Measurements from ENCODE around the gene CYSLTR2.

CYSLTR2 gene

GRCh38 chr13:48708764-48709163, 55.0 kb downstream of the CYSLTR2 start:
- no peak for DNase-seq

DNA sequence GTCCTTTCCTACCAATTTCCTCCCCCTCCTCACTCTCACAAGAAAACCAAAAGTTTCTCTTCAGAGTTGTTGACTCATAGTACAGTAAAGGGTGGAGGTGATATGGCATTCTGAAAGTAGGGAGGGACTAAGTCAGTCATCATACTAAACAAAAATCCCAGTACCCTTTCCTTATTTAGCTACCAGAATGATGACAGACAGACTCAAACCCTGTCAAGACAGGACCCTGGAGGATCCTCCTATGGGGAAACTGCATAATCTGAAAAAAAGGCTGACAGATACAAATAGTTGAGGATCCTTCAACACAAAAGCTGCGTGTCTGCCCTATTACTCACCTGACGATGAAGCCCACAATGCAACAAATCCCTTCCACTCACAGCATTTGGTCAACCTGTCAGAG, 55.5 kb downstream of the CYSLTR2 start:
- DNase-seq = peak; percentile 39

DNA sequence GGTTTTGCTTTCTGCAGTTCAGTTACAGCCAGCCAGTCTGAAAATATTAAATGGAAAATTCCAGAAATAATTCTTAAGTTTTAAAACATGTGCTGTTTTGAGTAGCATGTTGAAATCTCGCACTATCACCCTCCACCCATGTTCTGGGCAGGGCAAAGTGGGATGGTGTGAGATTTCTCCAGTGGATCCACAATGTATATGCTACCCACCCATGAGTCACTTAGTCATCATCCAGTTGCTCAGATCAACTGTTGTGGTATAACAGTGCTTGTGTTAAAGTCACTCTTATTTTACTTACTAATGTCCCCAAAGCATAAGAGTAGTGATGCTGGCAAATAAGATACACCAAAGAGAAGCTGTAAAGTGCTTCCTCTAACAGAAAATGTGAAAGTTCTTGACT, 56.4 kb downstream of the CYSLTR2 start:
- no peak for DNase-seq

- DNase-seq = no peak
Observed at GRCh38 chr13:48712141-48712540, 58.4 kb downstream of the CYSLTR2 start.

- DNase-seq = no peak
Observed at GRCh38 chr13:48715977-48716376, 62.2 kb downstream of the CYSLTR2 start.

DNA sequence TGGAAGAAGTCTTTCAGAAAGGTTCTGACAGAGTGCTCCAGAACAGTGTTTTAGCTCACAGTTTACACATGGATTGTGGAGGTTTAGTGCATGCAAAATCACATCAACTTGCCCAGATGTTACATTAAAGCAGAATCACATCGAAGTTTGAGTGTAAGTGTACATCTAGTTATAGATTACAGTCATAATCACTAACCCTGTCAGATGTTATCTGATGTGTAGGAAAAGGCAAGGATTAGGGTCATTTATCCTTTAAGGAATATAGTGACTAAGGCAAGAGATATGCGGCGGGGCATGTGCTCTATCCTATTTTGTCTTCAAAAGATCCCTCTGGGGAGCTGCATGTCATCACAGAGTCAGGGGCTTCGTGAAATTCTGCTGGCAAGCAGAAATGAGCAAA, 66.9 kb downstream of the CYSLTR2 start:
- DNase-seq = no peak

DNA sequence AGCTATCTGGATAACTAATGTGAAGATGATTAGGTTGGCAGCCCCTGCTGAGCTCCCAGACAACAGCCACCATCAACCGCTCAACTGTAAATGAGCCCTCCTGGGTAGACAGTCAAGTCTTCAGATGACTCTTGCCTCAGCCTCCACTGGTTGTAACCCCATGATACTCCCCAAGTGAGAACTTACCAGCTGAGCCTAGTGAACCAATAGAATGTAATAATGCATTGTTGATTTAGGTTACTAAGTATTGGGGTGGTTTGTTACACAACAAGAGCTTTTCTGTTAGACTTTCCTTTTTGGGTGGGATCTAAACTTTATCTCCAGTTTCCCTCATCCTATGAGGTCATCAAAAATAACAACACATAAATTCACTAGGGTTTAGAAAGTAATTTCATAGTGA, 69.4 kb downstream of the CYSLTR2 start:
- DNase-seq = no peak

DNA sequence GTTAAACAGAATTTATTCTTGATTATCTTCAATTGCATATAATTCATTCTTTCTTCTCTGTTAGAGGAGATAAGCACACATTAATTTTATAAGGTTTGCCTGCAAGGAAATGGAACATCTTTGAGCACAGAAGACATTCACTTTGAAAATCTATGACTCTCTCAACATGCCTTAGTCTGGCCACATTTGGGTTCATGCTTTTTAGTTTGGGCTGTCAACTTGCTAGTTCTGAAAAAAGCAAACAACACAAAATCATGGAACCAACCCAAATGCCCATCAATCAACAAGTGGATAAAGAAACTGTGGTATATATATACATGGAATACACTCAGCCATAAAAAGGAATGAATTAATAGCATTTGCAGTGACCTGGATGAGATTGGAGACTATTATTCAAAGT, 71.5 kb downstream of the CYSLTR2 start:
- DNase-seq = no peak

GRCh38 chr13:48726711-48727110, 73.0 kb downstream of the CYSLTR2 start:
- DNase-seq = no peak

DNA sequence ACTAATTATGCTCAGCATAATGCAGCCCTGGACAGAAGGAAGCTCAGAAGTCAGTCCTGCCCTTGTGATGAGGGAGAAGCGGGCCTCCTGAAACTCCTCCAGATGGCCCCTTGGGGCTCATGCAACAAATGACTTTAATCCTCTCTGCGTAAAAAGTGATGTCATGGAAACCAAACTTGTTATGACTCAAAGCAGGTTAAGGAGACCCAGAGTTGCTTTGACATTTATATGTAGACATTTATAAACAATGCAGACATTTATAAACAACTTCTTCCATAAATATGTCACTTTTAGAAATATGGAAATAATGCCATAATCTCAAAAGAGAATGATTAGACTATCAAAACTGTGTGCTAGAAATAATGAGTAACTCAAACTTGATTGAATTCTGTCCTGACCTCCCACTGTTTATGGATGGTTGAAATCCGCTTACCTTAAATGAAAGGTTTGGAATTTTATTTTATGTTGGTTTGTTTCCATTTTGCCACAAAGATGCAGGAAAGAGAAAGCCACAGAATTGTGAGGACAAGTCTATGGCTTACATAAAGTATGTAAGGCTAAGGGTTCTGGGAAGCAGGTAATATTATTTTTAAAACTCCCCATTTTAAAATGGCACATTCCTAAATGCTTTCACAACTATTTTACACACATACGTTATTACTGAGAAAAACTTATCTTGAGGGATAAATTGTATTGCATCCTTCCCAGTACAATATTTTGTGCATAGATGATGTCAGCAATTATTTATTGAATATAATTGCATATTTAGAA, 73.7 kb downstream of the CYSLTR2 start:
- peak; percentile 26 for DNase-seq

- no peak for DNase-seq
Observed at GRCh38 chr13:48728226-48728625, 74.5 kb downstream of the CYSLTR2 start.

- DNase-seq = no peak
Observed at GRCh38 chr13:48728876-48729275, 75.1 kb downstream of the CYSLTR2 start.

DNA sequence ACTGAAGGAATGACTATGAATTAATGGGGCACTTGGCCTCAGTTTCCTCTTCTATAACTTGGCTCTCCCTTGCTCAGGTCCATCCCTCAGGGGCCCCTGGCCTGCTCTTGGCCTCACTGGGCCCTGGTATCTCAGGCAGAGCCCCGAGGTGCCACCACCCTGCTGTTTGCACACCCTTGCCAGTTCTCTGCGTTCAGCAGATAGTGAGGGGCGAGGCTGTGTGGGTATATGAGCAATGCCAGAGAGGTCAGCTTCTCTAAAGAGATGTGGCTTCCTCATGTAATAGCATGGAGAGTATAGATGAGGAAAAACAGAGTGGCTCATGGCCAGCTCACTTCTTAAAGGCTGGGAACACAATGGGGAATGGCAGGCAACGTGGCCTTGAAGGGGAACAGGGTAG, 76.1 kb downstream of the CYSLTR2 start:
- no peak for DNase-seq

DNA sequence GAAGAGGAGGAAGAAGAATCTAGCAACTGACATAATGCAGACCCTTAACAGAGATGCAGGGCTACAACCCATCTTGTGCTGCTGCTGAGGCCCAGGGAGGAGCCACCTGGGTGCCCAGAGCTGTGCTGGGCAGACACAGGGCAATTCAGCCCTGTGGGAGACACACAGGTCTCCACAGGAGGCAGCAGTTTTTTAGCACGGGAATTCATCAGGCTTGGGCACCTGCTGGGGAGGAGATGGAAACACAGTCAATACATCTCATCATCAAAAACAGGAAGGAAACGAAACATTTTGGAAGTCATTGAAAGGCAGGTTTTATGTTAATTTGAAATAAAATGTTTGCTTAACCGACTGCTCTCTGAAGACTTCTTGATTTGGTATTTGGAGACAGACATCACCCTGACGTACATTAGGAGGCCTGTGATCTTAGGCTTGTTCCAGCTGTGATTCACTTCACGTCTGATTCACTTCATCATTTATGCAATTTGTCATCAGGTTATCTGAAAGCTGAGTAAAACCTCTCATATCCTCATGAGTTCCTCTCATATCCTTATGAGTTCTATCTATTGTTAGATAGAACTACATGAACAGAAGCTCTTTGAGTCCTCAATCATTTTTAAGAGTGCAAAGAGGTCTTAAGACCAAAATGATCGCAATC, 77.4 kb downstream of the CYSLTR2 start:
- peak; percentile 34 for DNase-seq

DNA sequence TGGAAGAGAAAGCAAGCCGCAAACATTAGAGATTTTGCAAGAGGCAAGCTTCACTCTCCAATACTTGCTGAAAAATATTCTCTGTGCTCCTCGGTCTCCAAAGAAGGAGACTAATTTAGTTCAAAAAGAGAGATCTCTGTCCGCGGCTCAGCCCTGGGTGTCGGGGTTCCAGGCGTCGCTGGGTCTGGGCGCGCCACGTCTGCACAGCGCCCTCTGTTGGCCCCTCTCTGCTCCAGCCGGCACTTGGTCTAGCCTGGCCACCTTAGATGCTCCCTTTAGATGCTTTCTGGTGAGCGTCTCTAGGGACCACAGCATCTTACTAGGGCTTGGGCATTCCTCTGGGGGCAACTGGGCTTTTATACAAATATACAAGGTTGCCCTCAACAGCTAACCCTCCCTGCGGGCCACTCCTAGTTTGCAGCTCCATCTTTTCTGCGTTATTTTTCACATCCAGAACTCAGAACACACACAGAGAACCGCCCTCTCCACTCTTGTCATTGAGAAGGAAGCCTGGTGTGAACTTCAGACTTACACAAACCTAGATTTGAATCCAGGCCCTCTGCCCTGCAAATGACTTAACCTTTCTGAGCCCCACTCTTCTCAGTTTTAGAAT, 78.3 kb downstream of the CYSLTR2 start:
- peak; percentile 61 for DNase-seq

DNA sequence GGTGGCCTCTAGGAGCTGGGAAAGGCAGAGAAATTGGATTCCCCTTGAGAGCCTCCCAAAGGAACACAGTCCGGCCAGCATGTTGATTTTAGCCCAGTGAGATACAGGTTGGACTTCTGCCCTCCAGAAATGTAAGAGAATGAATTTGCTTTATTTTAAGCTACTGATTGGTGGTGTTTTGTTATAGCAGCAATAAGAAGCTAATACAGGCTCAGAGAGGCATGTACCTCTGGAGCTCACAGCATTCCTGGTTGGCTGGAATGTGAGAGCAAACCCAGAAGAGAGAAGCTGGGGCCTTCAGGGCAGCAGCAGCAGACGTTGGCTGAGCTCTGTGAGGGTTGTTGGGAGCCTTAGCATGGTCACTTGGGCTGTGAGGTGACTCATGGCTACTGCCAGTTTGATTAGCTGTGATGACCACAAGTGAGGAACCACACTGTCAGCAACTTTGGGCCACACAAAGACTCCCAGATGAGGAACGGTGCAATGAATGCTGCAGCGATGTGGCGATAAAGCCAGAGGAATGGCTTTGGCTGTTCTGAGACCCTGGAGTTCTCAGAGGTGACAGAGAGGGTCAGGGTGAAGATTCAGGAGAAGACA, 80.1 kb downstream of the CYSLTR2 start:
- no peak for DNase-seq

- no peak for DNase-seq
Observed at GRCh38 chr13:48735571-48735970, 81.8 kb downstream of the CYSLTR2 start.

DNA sequence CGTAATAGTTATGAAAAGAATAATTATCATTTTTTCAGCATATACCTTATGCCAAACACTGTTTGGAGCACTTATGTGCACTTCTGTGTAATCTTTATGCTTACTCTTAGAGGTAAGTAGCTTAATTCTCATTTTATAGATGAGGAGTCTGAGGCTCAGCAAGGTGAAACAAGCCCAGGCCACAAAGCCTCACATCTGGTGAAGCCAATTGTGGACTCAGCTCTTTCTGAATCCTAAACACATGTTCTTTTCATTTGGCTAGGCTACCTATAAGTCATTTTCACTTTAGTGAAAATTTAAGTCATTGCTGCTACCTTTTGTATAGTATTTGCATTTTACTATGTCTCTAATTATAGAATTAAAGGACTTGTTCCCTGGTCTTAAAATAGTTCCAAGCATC, 84.0 kb downstream of the CYSLTR2 start:
- no peak for DNase-seq

- DNase-seq = no peak
Observed at GRCh38 chr13:48738311-48738710, 84.6 kb downstream of the CYSLTR2 start.

DNA sequence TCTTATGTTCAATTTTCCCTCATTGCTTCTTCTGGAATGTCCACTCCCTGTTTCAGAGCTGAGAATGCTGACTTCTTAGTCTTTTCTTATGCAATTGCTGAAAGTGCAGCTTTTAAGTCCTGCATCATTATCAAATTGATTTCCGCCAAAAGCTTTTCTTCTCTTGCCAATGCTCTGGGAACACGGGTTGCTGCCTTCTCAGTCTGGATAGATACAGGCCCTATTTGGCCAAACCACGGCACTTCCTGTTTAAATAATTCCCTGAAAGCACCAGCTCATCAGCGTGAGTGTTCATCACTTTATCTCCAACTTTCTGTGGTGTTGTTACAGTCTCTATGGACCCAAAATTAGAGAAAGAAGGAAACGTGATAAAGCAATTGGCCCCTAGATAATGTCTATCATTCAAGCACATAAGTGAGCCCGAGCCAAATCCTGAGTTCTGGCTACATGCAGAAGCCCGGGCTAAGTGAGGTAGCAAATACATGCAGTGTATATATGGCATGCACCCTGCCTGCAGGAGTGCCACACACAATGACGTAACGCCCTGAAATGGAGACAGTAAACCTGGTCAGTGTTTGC, 85.7 kb downstream of the CYSLTR2 start:
- DNase-seq = no peak

DNA sequence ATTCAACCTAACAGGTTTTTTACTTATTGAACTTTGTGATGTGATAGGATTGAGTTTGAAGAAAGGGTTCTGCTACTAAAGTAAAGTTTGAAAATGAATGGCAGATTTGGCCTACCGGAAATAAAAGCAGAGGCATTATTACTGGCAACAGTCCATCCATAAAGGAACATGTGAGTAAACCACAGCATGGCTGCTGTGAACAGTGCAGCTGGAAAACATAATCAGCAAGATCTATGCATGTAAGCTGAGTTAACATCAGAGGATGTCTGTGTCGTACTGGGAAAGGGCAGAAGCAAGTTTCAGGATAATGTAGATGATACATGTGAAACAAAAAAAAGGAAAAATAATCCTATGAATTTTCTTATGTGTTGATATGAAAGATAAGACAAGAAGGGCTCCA, 87.6 kb downstream of the CYSLTR2 start:
- no peak for DNase-seq

DNA sequence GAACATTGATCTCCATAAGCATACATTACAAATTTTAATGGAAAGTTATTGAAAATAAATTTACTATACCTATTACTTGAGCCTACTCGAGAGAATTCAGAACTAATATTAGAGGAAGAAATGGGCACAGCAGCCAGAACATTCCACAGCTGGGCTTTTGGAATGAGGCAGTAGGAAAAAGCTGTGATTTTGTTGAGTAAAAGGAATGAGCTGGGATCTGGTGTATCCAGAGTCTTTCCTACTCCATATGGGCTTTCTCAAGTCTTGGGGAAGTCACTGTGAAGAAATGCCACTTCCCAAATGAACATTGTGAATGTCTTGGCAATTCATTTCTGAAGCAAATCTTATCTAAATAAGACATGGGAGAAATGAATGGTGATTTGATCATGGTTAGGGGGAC, 93.1 kb downstream of the CYSLTR2 start:
- DNase-seq = no peak

DNA sequence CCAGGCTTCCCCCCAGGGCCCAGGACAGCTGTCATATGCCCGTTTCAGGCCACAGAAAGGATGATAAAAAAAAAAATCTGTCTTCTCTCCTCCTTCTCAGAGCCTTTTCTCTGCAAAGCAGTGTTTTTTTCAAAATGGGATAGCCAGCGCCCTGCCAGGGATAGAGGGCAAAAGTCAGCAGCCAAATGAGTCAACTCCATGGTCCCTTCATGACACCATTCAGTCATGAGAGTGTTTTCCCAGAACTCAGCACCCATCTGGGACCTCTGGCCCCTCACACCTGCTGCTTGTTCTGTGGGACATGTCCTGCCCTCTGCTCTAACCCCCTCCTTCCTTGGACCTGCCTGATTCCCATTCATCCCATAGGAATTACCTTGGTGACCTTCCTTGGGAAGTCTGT, 95.0 kb downstream of the CYSLTR2 start:
- no peak for DNase-seq

DNA sequence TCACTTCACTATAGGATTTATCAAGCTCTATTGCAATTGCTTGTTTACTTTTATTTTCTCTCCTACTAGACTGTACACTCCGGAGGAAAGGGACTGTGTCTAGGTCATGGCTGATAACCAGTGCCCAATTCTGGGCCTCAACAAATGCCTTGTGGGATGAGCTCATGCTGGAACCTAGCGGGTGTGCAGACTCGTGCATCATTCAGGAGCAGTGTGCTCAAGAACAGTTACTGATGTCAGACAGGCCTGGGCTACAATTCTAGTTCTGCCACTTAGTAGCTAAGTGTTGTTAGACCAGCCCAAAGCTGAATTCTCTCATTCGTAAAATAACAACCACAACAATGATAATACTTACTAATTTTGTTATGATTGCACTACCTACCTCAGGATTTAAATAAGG, 95.4 kb downstream of the CYSLTR2 start:
- DNase-seq = peak; percentile 20

All from activated CD4-positive, alpha-beta T cell treated with anti-CD3 and anti-CD28 coated beads, Interleukin-10, Interleukin-2, amounts not matched to agents 100 ng/mL and 50 ng/mL, durations not matched to agents 16 hours and 8 hours (primary cell).